Skeletal muscle satellite cell (primary cell): ENCODE measurements around the gene CEP250. TPM values are rescaled to one million over a fixed set of nuclear protein-coding genes. Genes with fewer than 3 reads are reported as not detected.

ENCODE experiments used
- H3K27me3 ChIP-seq: 2 replicates; pipeline ENCODE4 v1.7.0; 2013; ENCODE audit warnings: low read length; ENCODE audit not compliant: control insufficient read depth, insufficient read depth
- H3K36me3 ChIP-seq: 2 replicates; pipeline ENCODE4 v1.7.0; 2013; ENCODE audit warnings: mild to moderate bottlenecking, control low read depth, low read length; ENCODE audit not compliant: insufficient read depth
- H3K4me1 ChIP-seq: 2 replicates; pipeline ENCODE4 v1.7.0; 2013; ENCODE audit warnings: low read length; ENCODE audit not compliant: control insufficient read depth, insufficient read depth
- H3K4me2 ChIP-seq: 2 replicates; pipeline ENCODE4 v1.7.0; 2013; ENCODE audit warnings: mild to moderate bottlenecking, low read length
- H3K4me3 ChIP-seq: 2 replicates; pipeline ENCODE4 v1.7.0; 2013; ENCODE audit warnings: low read length
- H3K9ac ChIP-seq: 2 replicates; pipeline ENCODE4 v1.7.0; 2013; ENCODE audit warnings: mild to moderate bottlenecking, low read depth, low read length, moderate library complexity
- H3K9me3 ChIP-seq: replicated peaks from 2 replicates; pipeline ENCODE4 v1.7.0; 2013; ENCODE audit warnings: mild to moderate bottlenecking, control low read depth, low read length
- small RNA-seq: library from RNA; depleted of rRNA; stranded (forward); fragments of <200 nt; gene quantifications from one replicate; pipeline ENCODE3, GENCODE V24; 2012

CEP250 gene

DNA sequence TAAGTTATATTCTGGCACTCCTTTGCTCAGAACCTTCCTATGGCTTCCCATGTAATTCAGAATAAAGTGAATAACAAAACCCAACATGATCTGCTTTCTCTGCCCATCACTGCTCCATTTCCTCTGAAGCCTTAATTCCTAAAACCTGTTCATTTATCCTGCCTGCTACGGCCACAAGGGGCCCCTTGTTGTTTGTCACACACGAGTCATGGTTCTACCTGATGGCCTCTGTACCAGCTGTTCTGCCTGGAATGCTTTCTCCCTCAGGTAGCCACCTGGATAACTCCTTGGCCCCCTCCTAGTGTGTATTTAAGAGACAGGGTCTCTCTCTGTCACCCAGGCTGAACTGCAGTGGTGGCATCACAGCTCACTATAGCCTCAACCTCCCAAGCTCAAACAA is 113.2 kb downstream of the CEP250 start:
- Histone ChIP-seq H3K4me1 (no peaks in the 10 kb centered on the region), H3K4me3 (no peak overlapping the region), H3K9me3 (no peaks in the 10 kb centered on the region), H3K4me2 (no peak overlapping the region), H3K27me3 (peaks cover 8% of the 10 kb centered on the region), H3K36me3 (no peaks in the 10 kb centered on the region), H3K9ac (no peak overlapping the region)

Small RNAs within 50 kb of the gene (small RNA-seq; reads per million reads assigned to genes)
- gene MIR1289-1: not detected
